ENCODE data around the gene SLC25A6.

GRCh38 chrX:1398431-1399340 is 6.8 kb upstream of the SLC25A6 start:
- TF ChIP-seq CTCF (IDR thresholded peaks at IDR 0.05; ENCODE audit: insufficient read depth, low read depth, low read length) (no peak), EZH2 (IDR thresholded peaks at IDR 0.05; ENCODE audit: insufficient read depth, low read length) (no peak)
